Daoy (cell line): Measurements from ENCODE around the gene SBF2. TPM values are rescaled to one million over a fixed set of nuclear protein-coding genes. Genes with fewer than 3 reads are reported as not detected.
"Not testable (repeated sequence)": the region's sequence is repeated elsewhere in the genome, so short reads cannot be mapped to it uniquely, and the experiment has no call there.

ENCODE experiments used
- DNase-seq: peaks from one replicate; pipeline ENCODE4 v3.0.0-alpha.2; 2015; ENCODE audit warnings: low read depth
- total RNA-seq: library from RNA; depleted of rRNA; stranded (reverse); fragments of >200 nt; shearing (Covaris generic); gene quantifications from 2 replicates; pipeline ENCODE4 v1.2.3, GENCODE V29; 2014

Gene SBF2
- total RNA-seq, 1 experiment from 2014 or later, result 23.4 TPM

DNA sequence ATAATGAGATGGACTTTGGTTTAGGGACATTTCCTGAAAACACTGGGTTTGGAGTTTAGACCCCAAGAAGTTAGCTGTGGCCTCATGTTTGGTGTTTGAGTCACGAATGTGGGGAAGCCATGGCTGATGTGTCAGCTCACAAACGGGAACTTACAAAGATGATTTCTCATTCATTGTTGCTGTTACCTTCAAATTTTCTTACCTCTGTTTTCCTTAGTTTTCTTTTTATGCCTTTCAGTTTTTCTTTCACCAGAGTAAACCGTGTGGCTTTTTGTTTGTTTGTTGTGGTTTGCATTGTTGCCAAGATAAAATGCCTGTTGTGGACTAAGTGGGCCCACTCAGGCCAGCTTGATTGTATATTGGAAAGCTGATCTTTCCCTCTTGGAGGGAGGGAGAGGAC, 541.0 kb downstream of the SBF2 start:
- peak; percentile 84 for DNase-seq

GRCh38 chr11:9752091-9752490, 541.9 kb downstream of the SBF2 start:
- DNase-seq, result peak; percentile 36

GRCh38 chr11:9750551-9750950, 543.5 kb downstream of the SBF2 start:
- no peak for DNase-seq

DNA sequence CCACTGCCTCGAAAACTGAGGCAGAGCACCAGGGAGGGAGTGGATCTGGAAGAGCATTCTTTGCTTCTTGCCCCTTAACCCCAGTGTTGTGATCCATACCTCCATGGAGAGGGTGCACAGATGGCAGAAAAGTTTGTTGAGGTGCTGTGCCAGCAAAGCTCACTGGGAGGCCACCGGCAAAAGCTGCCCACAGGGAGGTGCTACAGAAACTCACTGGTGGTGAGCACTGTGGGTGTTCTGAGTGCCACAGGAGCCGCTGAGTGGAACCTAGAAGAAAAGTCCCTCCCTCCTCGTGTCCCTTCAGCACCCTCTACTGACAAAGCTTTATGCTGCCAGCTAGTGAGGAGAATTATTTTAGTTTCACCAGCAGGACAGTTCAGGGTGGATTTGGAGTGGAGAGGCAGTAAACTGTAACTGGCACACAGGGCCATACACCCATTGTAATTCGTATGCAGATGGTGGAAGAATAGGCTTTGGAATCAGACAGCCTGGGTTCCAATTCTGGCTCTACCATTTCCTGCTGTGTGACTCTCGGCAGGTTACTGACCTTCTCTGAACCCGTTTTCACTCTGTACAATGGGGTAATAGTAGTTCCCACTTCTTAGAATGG, 545.6 kb downstream of the SBF2 start:
- peak; percentile 75 for DNase-seq

GRCh38 chr11:9747828-9748227, 546.2 kb downstream of the SBF2 start:
- DNase-seq, result no peak

GRCh38 chr11:9747229-9747628, 546.8 kb downstream of the SBF2 start:
- DNase-seq, result no peak

GRCh38 chr11:9745411-9746211, 548.4 kb downstream of the SBF2 start:
- DNase-seq, result no peak

DNA sequence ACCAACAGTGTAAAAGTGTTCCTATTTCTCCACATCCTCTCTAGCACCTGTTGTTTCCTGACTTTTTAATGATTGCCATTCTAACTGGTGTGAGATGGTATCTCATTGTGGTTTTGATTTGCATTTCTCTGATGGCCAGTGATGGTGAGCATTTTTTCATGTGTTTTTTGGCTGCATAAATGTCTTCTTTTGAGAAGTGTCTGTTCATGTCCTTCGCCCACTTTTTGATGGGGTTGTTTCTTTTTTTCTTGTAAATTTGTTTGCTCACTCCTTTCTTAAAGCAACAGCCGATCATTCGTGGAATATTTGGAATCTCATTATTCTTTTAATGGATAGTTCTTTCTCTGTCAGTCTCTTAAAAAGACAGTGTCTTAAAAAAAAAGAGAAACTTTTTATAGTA, 550.5 kb downstream of the SBF2 start:
- not testable (repeated sequence) for DNase-seq

GRCh38 chr11:9741260-9741659, 552.8 kb downstream of the SBF2 start:
- DNase-seq, result no peak

- DNase-seq, result no peak
Observed at GRCh38 chr11:9740202-9740883, 553.7 kb downstream of the SBF2 start.

- DNase-seq, result no peak
Observed at GRCh38 chr11:9739123-9739900, 554.7 kb downstream of the SBF2 start.

- no peak for DNase-seq
Observed at GRCh38 chr11:9738707-9739106, 555.3 kb downstream of the SBF2 start.

GRCh38 chr11:9738116-9738515, 555.9 kb downstream of the SBF2 start:
- DNase-seq, result no peak

GRCh38 chr11:9736365-9736764, 557.7 kb downstream of the SBF2 start:
- DNase-seq, result no peak

DNA sequence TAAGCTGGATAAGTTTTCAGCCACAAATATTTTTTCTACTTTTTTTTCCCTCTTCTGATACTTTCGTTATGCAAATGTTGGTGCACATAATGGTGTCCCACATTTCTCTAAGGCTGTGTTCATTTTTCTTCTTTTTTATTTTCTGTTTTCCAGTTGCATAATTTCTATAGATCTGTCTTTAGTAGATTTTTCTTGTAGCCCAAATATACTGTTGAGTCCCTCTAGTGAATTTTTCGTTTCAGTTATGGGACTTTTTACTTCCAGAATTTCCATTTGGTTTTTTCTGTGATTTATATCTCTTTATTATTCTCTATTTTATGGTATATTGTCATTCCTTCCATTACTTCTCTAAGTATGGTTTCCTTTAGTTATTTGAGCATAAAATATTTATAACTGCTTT, 558.1 kb downstream of the SBF2 start:
- DNase-seq, result no peak

- no peak for DNase-seq
Observed at GRCh38 chr11:9735236-9735635, 558.8 kb downstream of the SBF2 start.

DNA sequence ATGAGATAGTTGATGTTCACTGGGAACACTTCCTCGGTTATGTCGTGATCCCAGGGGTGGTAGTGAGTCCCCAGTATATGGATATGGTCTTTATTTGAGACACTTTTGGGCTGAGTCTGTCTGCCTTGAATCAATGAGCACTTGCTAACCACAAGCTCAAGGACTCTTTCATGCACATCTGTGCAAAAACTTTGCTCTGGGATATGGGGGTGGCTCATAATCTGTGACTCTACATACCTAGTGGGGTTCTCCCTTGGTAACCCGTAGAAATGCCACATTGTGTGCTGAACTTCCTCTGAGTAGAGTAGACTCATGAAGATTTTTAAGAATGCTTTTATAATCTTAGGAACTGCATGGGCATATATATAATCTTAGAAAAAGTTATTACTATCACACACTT, 560.8 kb downstream of the SBF2 start:
- no peak for DNase-seq

DNA sequence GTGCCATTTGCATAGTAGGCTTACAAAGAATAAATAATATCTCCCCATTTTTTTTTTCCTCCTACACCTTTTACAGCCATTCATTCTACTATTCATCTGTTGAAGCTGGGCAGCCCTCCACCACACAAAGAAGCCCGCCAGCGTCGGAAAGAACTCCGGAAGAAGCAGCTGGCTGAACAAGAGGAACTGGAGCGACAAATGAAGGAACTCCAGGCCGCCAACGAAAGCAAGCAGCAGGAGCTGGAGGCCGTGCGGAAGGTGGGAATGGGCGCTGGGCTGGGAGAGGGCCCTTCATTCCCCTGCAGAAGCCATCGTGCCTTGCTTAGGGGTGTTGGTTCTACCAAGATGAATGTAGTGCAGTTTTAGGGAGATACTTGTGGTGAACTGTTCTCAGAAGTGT, 561.6 kb downstream of the SBF2 start:
- no peak for DNase-seq

GRCh38 chr11:9731256-9731655, 562.8 kb downstream of the SBF2 start:
- no peak for DNase-seq
